GM13977 (cell line): ENCODE results near the gene TRDN.

Experiments
- DNase-seq: peaks from one replicate; pipeline ENCODE4 v3.0.0; 2012; ENCODE audit warnings: low spot score
- in situ Hi-C: fragments of 300-500 bp; cut with MboI; formaldehyde crosslinking; loops from one replicate; pipeline ENCODE4 v1.12.0; 2022; ENCODE audit warnings: low sequenced_read_pairs, low pct_unique_long_range_greater_than_20kb, mixed read lengths, inconsistent platforms; ENCODE audit not compliant: unreplicated experiment
- TF ChIP-seq, protein P1 (sequence below): IDR thresholded peaks from 2 replicates; pipeline ENCODE4 v1.5.1; 2012; ENCODE audit warnings: mild to moderate bottlenecking, control low read depth; ENCODE audit not compliant: insufficient read depth; ENCODE audit errors: extremely low read depth, missing control alignments

The TRDN gene

DNA sequence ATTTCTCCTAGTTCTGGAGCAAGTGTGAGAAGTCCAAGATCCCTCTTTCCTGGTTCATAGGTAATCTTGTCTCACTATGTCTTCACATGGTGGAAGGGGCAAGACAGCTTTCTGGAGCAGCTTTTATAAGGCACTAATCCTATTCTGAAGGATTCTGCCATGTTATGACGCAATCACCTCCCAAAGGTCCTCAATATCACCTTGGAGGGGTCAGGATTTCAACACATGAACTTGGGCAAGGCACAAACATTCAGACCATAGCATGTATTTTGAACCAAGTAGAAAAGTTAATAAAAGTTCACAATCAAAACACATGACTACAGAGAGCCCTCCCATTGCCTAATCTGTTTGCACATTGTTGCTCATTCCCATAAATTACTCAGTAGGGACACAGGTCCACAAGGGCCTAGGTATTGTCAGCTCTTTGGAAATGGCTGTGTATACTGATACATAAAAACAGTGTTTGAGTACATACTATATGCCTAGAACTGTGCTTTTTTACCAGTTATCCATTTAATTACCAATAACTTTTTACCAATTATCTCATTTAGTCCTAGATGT lies 11.3 kb upstream of the TRDN start:
- DNase-seq = no peak
- in situ Hi-C loops = no loop called here
- TF ChIP-seq, protein P1, sequence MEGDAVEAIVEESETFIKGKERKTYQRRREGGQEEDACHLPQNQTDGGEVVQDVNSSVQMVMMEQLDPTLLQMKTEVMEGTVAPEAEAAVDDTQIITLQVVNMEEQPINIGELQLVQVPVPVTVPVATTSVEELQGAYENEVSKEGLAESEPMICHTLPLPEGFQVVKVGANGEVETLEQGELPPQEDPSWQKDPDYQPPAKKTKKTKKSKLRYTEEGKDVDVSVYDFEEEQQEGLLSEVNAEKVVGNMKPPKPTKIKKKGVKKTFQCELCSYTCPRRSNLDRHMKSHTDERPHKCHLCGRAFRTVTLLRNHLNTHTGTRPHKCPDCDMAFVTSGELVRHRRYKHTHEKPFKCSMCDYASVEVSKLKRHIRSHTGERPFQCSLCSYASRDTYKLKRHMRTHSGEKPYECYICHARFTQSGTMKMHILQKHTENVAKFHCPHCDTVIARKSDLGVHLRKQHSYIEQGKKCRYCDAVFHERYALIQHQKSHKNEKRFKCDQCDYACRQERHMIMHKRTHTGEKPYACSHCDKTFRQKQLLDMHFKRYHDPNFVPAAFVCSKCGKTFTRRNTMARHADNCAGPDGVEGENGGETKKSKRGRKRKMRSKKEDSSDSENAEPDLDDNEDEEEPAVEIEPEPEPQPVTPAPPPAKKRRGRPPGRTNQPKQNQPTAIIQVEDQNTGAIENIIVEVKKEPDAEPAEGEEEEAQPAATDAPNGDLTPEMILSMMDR = no peak

DNA sequence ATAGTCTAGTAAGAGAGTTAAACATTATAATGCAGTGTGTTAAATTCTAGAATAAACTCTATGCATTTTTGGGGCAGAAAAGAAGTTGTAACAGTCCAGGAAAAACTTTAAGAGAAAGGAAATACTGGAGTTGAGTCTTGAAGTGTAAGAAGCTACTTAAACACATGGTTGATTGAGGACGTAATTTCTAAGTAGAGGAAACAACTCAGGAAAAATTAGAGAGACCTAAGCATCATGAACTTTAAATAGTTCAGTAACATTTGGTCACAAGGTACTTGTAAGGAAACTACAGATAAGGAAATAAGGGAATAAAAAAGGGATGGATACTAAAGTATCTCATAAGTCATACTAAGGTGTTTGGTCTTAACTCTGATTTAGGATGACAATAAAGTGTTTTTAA lies 4.7 kb upstream of the TRDN start:
- DNase-seq = no peak
- TF ChIP-seq, protein P1 = no peak
- in situ Hi-C loops = no loop called here

DNA sequence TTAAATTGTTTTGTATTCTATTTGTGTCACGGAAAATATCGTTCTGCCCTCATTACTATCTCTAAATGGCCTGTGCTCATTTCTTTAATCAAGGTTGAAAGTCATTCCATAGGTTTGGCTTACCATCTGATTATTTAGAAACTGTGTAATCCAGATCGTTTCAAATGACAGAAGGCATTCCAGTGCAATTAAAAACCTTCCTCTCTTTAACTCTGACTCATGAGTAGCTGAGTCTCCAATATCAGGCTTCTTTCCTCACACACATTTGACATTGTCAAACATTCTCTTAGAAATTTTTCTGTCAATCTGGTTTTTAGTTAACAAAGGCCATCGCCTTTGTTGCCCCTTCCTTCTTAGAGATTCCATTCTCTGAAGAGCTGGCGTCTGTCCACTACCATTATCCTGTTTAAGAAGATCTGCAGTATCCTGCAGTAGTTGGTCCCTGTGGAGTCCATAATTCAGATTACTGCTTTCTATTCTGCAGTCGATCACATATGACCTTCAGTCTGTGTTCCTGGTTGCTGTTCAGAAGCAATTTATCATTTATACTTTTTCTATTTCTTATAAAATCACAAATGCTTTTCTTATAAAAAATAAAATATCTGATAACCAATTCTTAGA lies 3.9 kb upstream of the TRDN start:
- DNase-seq = no peak
- TF ChIP-seq, protein P1 = no peak
- in situ Hi-C loops = no loop called here

DNA sequence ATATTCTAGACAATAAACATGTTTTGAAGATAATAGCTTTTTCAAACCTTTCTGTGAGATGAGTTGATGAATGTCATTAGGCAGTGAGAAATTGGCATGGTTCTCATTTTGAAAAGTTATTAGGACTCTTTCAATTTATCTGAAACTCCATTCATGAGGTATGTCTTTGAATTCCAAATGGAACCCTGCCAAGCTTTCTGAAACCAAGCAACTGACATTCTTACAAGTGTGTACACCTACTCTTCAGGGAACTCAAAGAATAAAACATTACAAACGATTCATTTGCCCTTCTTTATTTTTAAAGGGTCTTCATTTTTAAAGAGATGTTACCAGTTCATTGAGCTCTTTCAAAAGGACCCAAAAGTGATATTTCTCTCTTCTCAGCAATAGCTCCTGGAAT lies 2.1 kb upstream of the TRDN start:
- DNase-seq = no peak
- in situ Hi-C loops = no loop called here
- TF ChIP-seq, protein P1 = no peak

DNA sequence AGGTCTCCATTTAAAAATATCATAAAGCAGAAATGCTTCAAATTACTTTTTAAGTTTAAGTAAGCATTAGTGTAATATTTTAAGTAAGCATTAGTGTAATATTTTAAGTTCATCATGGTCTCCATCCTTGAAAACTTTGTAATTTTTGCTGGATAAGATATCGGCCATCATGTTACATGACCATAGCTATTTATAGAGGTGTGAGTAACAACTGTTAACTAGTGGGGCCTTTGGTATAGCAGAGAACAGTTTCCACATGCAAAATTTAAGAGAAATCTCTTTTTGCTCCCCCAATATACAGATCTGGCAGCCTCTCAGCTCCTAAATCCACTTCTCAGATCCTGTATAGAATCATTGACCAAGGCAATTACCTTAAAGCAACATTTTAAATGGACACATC lies 468 bp downstream of the TRDN start:
- DNase-seq = no peak
- in situ Hi-C loops = no loop called here
- TF ChIP-seq, protein P1 = no peak

DNA sequence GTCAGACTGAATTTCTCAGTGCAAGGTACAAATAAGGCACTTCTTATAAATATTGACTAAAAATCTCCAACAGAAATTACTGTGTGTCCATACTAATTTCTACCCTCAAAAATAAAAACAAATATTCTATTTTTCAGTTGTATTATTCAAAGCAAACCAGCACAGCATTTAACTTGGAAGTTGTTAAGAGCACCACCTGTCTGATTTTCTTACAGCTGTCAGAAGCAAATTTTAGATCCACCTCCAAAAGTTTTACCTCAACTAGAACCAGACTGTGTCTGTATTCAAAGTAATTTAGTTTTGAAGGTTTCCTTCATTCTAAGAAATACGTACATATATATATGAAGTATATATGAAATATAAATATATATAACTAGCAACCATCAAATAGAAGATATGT lies 1.2 kb downstream of the TRDN start:
- in situ Hi-C loops = no loop called here
- DNase-seq = no peak
- TF ChIP-seq, protein P1 = no peak
